ENCODE results near the gene RTN1. TPM values are rescaled to one million over a fixed set of nuclear protein-coding genes. Genes with fewer than 3 reads are reported as not detected.

Gene RTN1
- total RNA-seq, result 0.16 and 0.18 TPM in 2 replicates

GRCh38 chr14:59870277-59871165 is at the start of gene RTN1:
Gene RTN1 (minus strand): TSS chr14:59870776. CDS start chr14:59870630, 146 bp downstream.

GRCh38 chr14:59919570-59920377 is 49.2 kb upstream of the RTN1 start, which contains the start of gene LRRC9:
Gene LRRC9 (plus strand): TSS chr14:59920144.

DNA sequence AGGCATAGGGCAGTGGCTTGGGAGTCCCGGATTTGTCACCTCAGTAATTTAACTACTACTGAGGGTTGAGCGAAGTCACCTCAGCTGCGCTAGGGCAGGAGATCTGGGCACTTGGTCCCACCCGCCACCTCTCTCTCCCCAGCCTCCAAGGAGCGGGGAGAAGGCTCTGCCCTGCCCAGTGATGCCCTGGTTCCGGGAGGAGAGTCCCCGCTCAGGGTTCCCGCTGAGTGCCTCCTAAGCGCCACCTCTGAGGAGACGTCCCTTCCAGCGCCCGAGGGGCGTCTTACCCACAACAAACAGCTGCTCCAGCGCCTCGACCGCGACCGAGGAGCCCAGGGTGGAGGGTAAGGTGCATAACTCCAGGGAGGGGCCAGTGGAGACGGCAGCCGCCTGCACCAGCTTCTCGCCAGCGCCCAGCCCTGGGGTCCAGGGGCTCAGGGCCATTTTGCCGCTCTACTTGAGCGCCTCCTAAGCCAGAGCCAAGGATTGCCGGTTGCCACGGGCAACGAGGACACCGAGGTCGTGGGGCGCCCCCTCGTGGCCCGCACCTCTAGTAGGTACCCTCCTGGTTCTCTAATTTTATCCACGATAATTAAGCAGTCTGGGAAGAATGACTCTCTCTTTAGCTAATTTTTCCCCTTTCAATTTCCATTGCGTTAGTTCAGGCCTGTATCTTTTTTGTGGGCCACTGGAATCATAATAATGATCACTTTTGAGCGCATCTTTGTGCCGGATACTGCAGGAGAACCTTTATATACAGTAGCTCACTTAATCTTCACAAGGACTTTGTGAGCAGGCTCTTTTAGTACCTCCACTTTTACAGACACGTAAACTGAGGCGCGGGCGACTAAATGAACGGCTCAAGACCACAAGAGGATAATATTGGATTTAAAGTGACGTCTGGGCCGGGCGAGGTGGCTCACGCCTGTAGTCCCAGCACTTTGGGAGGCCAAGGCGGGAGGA is 294.0 kb downstream of the RTN1 start, which contains the start of gene CCDC175:
TSS of gene CCDC175 (minus strand) at position 481 of the 963 bp plus-strand sequence. CDS start at position 444, 37 bp downstream.

Other genes with a start within 250 kb of the RTN1 start
- not detected in 2 replicates for gene LRRC9, start 49.4 kb upstream of the RTN1 start, total RNA-seq
- gene PCNX4, start 221.1 kb upstream of the RTN1 start, total RNA-seq, result 26.9 and 30.8 TPM in 2 replicates

All from cardiac atrium fibroblast (primary cell).